ENCODE data around the gene TBC1D3D.
"Not testable (repeated sequence)": the region's sequence is repeated elsewhere in the genome, so short reads cannot be mapped to it uniquely, and the experiment has no call there.

Gene TBC1D3D

DNA sequence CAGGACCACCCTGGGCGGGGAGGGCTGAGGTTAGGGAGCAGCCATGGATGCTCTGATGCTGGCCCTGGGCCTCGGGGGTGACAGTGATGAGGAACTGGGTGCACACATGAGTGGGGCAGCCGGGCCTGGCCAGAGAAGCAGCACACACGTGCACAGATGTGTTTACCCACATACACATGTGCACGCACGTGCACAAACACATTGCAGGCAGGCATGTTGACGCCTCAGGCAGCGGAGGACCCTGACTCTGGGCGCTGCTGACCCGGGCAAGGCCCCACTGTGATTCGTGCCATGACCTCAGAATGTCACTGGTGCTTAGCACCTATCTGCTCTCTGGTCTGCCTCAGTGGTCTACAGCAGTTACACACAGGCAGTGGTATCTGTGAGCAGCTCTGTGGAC, at the start of gene TBC1D3D:
TSS of gene TBC1D3D (plus strand) at position 301 of the 400 bp plus-strand sequence. CDS start 1,585 bp downstream, outside the sequence.
- not testable (repeated sequence) for H3K36me3 ChIP-seq (ENCODE audit: insufficient read depth, low read length); H2AFZ ChIP-seq (ENCODE audit: low read length, unreplicated experiment); H3K79me2 ChIP-seq (ENCODE audit: control insufficient read depth, insufficient read depth, low read length, unreplicated experiment); H3K4me3 ChIP-seq (ENCODE audit: low read depth, low read length); H3K4me1 ChIP-seq (ENCODE audit: control insufficient read depth, insufficient read depth, low read length, unreplicated experiment); H3K27me3 ChIP-seq (ENCODE audit: insufficient read depth, low read length); H3K27ac ChIP-seq (ENCODE audit: low read depth, low read length)

DNA sequence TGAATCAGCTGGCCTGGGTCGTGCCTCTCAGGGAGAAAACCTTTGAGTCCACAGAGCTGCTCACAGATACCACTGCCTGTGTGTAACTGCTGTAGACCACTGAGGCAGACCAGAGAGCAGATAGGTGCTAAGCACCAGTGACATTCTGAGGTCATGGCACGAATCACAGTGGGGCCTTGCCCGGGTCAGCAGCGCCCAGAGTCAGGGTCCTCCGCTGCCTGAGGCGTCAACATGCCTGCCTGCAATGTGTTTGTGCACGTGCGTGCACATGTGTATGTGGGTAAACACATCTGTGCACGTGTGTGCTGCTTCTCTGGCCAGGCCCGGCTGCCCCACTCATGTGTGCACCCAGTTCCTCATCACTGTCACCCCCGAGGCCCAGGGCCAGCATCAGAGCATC, 14.8 kb upstream of the TBC1D3D start, which contains the start of gene TBC1D3L:
TSS of gene TBC1D3L (minus strand) at position 101 of the 400 bp plus-strand sequence. CDS start 1,540 bp downstream, outside the sequence.
- not testable (repeated sequence) for H3K36me3 ChIP-seq (ENCODE audit: insufficient read depth, low read length); H3K4me1 ChIP-seq (ENCODE audit: control insufficient read depth, insufficient read depth, low read length, unreplicated experiment); H3K4me3 ChIP-seq (ENCODE audit: low read depth, low read length); H3K27me3 ChIP-seq (ENCODE audit: insufficient read depth, low read length); H2AFZ ChIP-seq (ENCODE audit: low read length, unreplicated experiment); H3K27ac ChIP-seq (ENCODE audit: low read depth, low read length); H3K79me2 ChIP-seq (ENCODE audit: control insufficient read depth, insufficient read depth, low read length, unreplicated experiment)

Measured in ACC112 (cell line).